Measurements from ENCODE around the gene RASGRF2. TPM values are rescaled to one million over a fixed set of nuclear protein-coding genes. Genes with fewer than 3 reads are reported as not detected.

RASGRF2 gene
- total RNA-seq, 1 experiment from 2014 or later = 0.48 TPM

- no peak for DNase-seq
- no TSS peak for BruUV-seq (replicated peaks)
- no peaks in the 10 kb centered on the region for H3F3A ChIP-seq (ENCODE audit: insufficient read depth, low read depth)
- TF ChIP-seq CTCF (conservative IDR thresholded peaks at IDR 0.05) = no peak
- no peak for TF ChIP-seq EZH2 (IDR thresholded peaks at IDR 0.05; ENCODE audit: low read depth)
- H3K4me1 ChIP-seq (replicated peaks; ENCODE audit: insufficient read depth) = no peaks in the 10 kb centered on the region
- H3K9me3 ChIP-seq (ENCODE audit: insufficient read depth, low read depth) = no peaks in the 10 kb centered on the region
- no peaks in the 10 kb centered on the region for H3K27me3 ChIP-seq (ENCODE audit: insufficient read depth, low read depth)
- no peaks in the 10 kb centered on the region for H3K36me3 ChIP-seq (ENCODE audit: low read depth)
- H3K9me2 ChIP-seq (ENCODE audit: insufficient read depth) = no peaks in the 10 kb centered on the region
- intact Hi-C loops (cut with micrococcal nuclease; ENCODE audit: unreplicated experiment) = no loop called here
- POLR2A ChIA-PET (ENCODE audit: unreplicated experiment) = no interaction called here
- H3K27ac ChIP-seq = no peak overlapping the region
- H3K4me3 ChIP-seq = no peak overlapping the region
- H3K79me2 ChIP-seq (ENCODE audit: low read depth) = no peaks in the 10 kb centered on the region
- no peak overlapping the region for H3K4me2 ChIP-seq
- H2AFZ ChIP-seq = no peak overlapping the region
- CTCF ChIA-PET = no interaction called here
- H4K20me1 ChIP-seq (ENCODE audit: insufficient read depth) = no peaks in the 10 kb centered on the region
Measured at GRCh38 chr5:81228084-81228483, 267.9 kb downstream of the RASGRF2 start.

GRCh38 chr5:81230416-81230815 lies 270.3 kb downstream of the RASGRF2 start:
- Histone ChIP-seq H3K4me2 (no peak overlapping the region), H4K20me1 (ENCODE audit: insufficient read depth) (no peaks in the 10 kb centered on the region), H2AFZ (no peak overlapping the region), H3K27me3 (ENCODE audit: insufficient read depth, low read depth) (no peaks in the 10 kb centered on the region), H3K36me3 (ENCODE audit: low read depth) (no peaks in the 10 kb centered on the region), H3K9me2 (ENCODE audit: insufficient read depth) (no peaks in the 10 kb centered on the region), H3K9me3 (ENCODE audit: insufficient read depth, low read depth) (no peaks in the 10 kb centered on the region), H3K4me1 (replicated peaks; ENCODE audit: insufficient read depth) (no peaks in the 10 kb centered on the region), H3K27ac (no peak overlapping the region), H3K4me3 (no peak overlapping the region), H3K79me2 (ENCODE audit: low read depth) (no peaks in the 10 kb centered on the region), H3F3A (ENCODE audit: insufficient read depth, low read depth) (no peaks in the 10 kb centered on the region)
- intact Hi-C loops (cut with micrococcal nuclease; ENCODE audit: unreplicated experiment) = no loop called here
- TF ChIP-seq CTCF (conservative IDR thresholded peaks at IDR 0.05) (no peak), EZH2 (IDR thresholded peaks at IDR 0.05; ENCODE audit: low read depth) (no peak)
- no TSS peak for BruUV-seq (replicated peaks)
- no peak for DNase-seq
- POLR2A ChIA-PET (ENCODE audit: unreplicated experiment) = no interaction called here
- CTCF ChIA-PET = no interaction called here

- TF ChIP-seq CTCF (conservative IDR thresholded peaks at IDR 0.05) (no peak), EZH2 (IDR thresholded peaks at IDR 0.05; ENCODE audit: low read depth) (no peak)
- Histone ChIP-seq H3K36me3 (ENCODE audit: low read depth) (no peaks in the 10 kb centered on the region), H3K9me2 (ENCODE audit: insufficient read depth) (no peaks in the 10 kb centered on the region), H3K4me1 (replicated peaks; ENCODE audit: insufficient read depth) (no peaks in the 10 kb centered on the region), H3F3A (ENCODE audit: insufficient read depth, low read depth) (no peaks in the 10 kb centered on the region), H4K20me1 (ENCODE audit: insufficient read depth) (no peaks in the 10 kb centered on the region), H3K79me2 (ENCODE audit: low read depth) (no peaks in the 10 kb centered on the region), H2AFZ (no peak overlapping the region), H3K4me3 (no peak overlapping the region), H3K9me3 (ENCODE audit: insufficient read depth, low read depth) (no peaks in the 10 kb centered on the region), H3K27ac (no peak overlapping the region), H3K27me3 (ENCODE audit: insufficient read depth, low read depth) (no peaks in the 10 kb centered on the region), H3K4me2 (no peak overlapping the region)
- DNase-seq = no peak
- intact Hi-C loops (cut with micrococcal nuclease; ENCODE audit: unreplicated experiment) = no loop called here
- ChIA-PET POLR2A (ENCODE audit: unreplicated experiment) (no interaction called here), CTCF (no interaction called here)
- no TSS peak for BruUV-seq (replicated peaks)
Measured at GRCh38 chr5:81232464-81233079, 272.4 kb downstream of the RASGRF2 start.
